Lower leg skin (tissue), 4 donors: ENCODE data around the gene C10orf88. TPM values are rescaled to one million over a fixed set of nuclear protein-coding genes. Genes with fewer than 3 reads are reported as not detected.

Experiments
- DNase-seq, 2 donors: peaks; one replicate each; pipeline ENCODE4 v3.0.0-alpha.2; 2019; ENCODE audit warnings: low spot score in 2 of 2
- H3K4me3 ChIP-seq: fragments of 200-600 bp; sonication (generic); 2 replicates; pipeline ENCODE4 v1.5.1; 2017; ENCODE audit warnings: mild to moderate bottlenecking, low read depth; ENCODE audit not compliant: poor library complexity, severe bottlenecking
- CTCF ChIP-seq, 3 donors: fragments of 450-650 bp; IDR thresholded peaks; one replicate each; pipeline ENCODE4 v1.5.1; 2016; ENCODE audit warnings: antibody characterized with exemption in 3 of 3, mild to moderate bottlenecking in 3 of 3, moderate library complexity in 2 of 3
- POLR2A ChIP-seq, 2 donors: fragments of 450-650 bp; IDR thresholded peaks; one replicate each; pipeline ENCODE4 v1.6.1; 2016 to 2017; ENCODE audit warnings: antibody characterized with exemption in 2 of 2, mild to moderate bottlenecking in 1 of 2, moderate library complexity in 1 of 2
- WGBS, 2 donors: methylation state at CpG; one replicate each; pipeline ENCODE4 v1.1.5; 2018; 5-methylcytosine and 5-hydroxymethylcytosine counted together
- intact Hi-C: fragments of 100-400 bp; cut with DNase I; formaldehyde crosslinking; loops from one replicate; pipeline ENCODE4 v1.15.0; 2023; ENCODE audit warnings: low total_unique reads
- total RNA-seq, 4 donors: library from RNA; depleted of rRNA; stranded (reverse); fragments of >200 nt; gene quantifications; one replicate each; pipeline ENCODE4 v1.1.0, GENCODE V29; 2016

The C10orf88 gene
- total RNA-seq, 4 donors from 2014 or later = 3.3 to 6.3 (median 5.2) TPM

- WGBS, 2 donors = 56 to 62% methylated on average over 5 of the region's 5 CpGs
These were observed 36.3 kb upstream of the C10orf88 start for GRCh38 chr10:122990278-122990677.

GRCh38 chr10:122988501-122988900 lies 34.5 kb upstream of the C10orf88 start:
- no peak for DNase-seq
- no peak overlapping the region for H3K4me3 ChIP-seq
- no peak for TF ChIP-seq CTCF (IDR thresholded peaks at IDR 0.05)
- no peak for TF ChIP-seq POLR2A (IDR thresholded peaks at IDR 0.05)
- WGBS, 2 donors = 49 to 53% methylated on average over 2 of the region's 2 CpGs
- intact Hi-C loops = no loop called here

More at GRCh38 chr10:122990278-122990677, 36.3 kb upstream of the C10orf88 start:
- no peak for DNase-seq
- TF ChIP-seq CTCF (IDR thresholded peaks at IDR 0.05) (no peak), POLR2A (IDR thresholded peaks at IDR 0.05) (no peak)
- no peak overlapping the region for H3K4me3 ChIP-seq
- intact Hi-C loops = no loop called here

GRCh38 chr10:122986335-122986734 lies 32.3 kb upstream of the C10orf88 start:
- TF ChIP-seq POLR2A (IDR thresholded peaks at IDR 0.05) (no peak), CTCF (IDR thresholded peaks at IDR 0.05) (no peak)
- H3K4me3 ChIP-seq = no peak overlapping the region
- WGBS, 2 donors = 71 to 73% methylated on average over 6 of the region's 6 CpGs
- intact Hi-C loops = no loop called here
- no peak for DNase-seq

GRCh38 chr10:122984708-122985107 lies 30.7 kb upstream of the C10orf88 start:
- H3K4me3 ChIP-seq = no peak overlapping the region
- TF ChIP-seq CTCF (IDR thresholded peaks at IDR 0.05) = no peak
- TF ChIP-seq POLR2A (IDR thresholded peaks at IDR 0.05) = no peak
- intact Hi-C loops = no loop called here
- 94 to 100% methylated on average over 2 of the region's 2 CpGs for WGBS, 2 donors
- DNase-seq = no peak

GRCh38 chr10:122983898-122984297 lies 29.9 kb upstream of the C10orf88 start:
- no peak overlapping the region for H3K4me3 ChIP-seq
- 97% methylated on average over 6 of the region's 6 CpGs for WGBS, 2 donors
- no peak for DNase-seq
- intact Hi-C loops = no loop called here
- no peak for TF ChIP-seq POLR2A (IDR thresholded peaks at IDR 0.05)
- TF ChIP-seq CTCF (IDR thresholded peaks at IDR 0.05) = no peak

- no peak for TF ChIP-seq POLR2A (IDR thresholded peaks at IDR 0.05)
- TF ChIP-seq CTCF (IDR thresholded peaks at IDR 0.05) = no peak
- H3K4me3 ChIP-seq = no peak overlapping the region
- WGBS, 2 donors = 17 to 26% methylated on average over 4 of the region's 4 CpGs
- no peak for DNase-seq
- intact Hi-C loops = no loop called here
These were observed 27.0 kb upstream of the C10orf88 start for GRCh38 chr10:122981066-122981464.
